Measurements from ENCODE around the gene SPRN.

DNA sequence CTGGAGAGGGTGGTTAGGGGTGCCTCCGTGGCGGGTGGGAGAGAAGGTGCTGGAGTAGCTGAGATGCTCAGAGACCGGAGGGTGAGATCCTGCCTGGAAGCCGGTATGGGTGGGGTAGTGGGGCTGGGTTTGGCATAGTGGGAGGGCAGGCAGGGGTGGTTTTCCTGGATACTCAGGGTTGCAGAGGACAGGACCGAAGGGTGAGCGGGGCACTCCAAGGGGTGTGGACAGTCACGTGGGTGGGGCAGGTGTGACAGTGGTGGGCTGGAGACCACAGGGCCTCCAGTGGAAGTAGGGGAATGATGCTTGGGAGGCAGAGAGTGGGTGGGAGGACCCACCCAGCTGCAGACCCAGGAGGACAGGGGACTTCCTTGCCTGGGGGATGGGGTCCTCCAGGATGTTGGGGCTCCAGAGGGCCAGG, 31.2 kb upstream of the SPRN start:
- TF ChIP-seq EZH2 (IDR thresholded peaks at IDR 0.05; ENCODE audit: borderline replicate concordance, insufficient read depth, low read depth, low read length, poor library complexity, severe bottlenecking) = no peak
- TF ChIP-seq, protein P1, sequence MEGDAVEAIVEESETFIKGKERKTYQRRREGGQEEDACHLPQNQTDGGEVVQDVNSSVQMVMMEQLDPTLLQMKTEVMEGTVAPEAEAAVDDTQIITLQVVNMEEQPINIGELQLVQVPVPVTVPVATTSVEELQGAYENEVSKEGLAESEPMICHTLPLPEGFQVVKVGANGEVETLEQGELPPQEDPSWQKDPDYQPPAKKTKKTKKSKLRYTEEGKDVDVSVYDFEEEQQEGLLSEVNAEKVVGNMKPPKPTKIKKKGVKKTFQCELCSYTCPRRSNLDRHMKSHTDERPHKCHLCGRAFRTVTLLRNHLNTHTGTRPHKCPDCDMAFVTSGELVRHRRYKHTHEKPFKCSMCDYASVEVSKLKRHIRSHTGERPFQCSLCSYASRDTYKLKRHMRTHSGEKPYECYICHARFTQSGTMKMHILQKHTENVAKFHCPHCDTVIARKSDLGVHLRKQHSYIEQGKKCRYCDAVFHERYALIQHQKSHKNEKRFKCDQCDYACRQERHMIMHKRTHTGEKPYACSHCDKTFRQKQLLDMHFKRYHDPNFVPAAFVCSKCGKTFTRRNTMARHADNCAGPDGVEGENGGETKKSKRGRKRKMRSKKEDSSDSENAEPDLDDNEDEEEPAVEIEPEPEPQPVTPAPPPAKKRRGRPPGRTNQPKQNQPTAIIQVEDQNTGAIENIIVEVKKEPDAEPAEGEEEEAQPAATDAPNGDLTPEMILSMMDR (IDR thresholded peaks at IDR 0.05) = no peak
